Measurements from ENCODE around the gene ZNF552.

The ZNF552 gene

GRCh38 chr19:57779220-57779845 lies 35.4 kb downstream of the ZNF552 start:
- FAIRE-seq (no peak), DNase-seq (ENCODE audit: low spot score) (no peak)

- FAIRE-seq (no peak), DNase-seq (ENCODE audit: low spot score) (no peak)
Measured at GRCh38 chr19:57778336-57778735, 36.4 kb downstream of the ZNF552 start.

- FAIRE-seq: no peak
- DNase-seq (ENCODE audit: low spot score): no peak
Measured at GRCh38 chr19:57776764-57777296, 37.9 kb downstream of the ZNF552 start.

GRCh38 chr19:57773488-57773887 lies 41.2 kb downstream of the ZNF552 start:
- no peak for DNase-seq (ENCODE audit: low spot score)
- FAIRE-seq: no peak

GRCh38 chr19:57771417-57771816 lies 43.3 kb downstream of the ZNF552 start:
- DNase-seq (ENCODE audit: low spot score): no peak
- no peak for FAIRE-seq

- FAIRE-seq (peak; percentile 46), DNase-seq (ENCODE audit: low spot score) (peak; percentile 74)
Measured at GRCh38 chr19:57769345-57770131, 45.2 kb downstream of the ZNF552 start, which contains the start of gene ZNF586. Gene ZNF586, plus strand, starts transcription at chr19:57769676. Its CDS starts 167 bp downstream, at chr19:57769843.

- no peak for FAIRE-seq
- no peak for DNase-seq (ENCODE audit: low spot score)
Measured at GRCh38 chr19:57759096-57759495, 55.6 kb downstream of the ZNF552 start.

GRCh38 chr19:57757941-57758340 lies 56.8 kb downstream of the ZNF552 start:
- no peak for FAIRE-seq

More at GRCh38 chr19:57757941-57758340, 56.8 kb downstream of the ZNF552 start:
- no peak for DNase-seq (ENCODE audit: low spot score)

Data from RCC 7860 (cell line).